Fibroblast of lung (primary cell): Measurements from ENCODE around the gene POLR1B.

Source experiments
- EZH2 ChIP-seq: IDR thresholded peaks from 2 replicates; pipeline ENCODE4 v1.5.1; 2012; ENCODE audit warnings: low read length, control low read depth, mild to moderate bottlenecking; ENCODE audit errors: missing control alignments
- TF ChIP-seq, protein P1 (sequence below), 2 donors: IDR thresholded peaks in 1 of 2; conservative IDR thresholded peaks in 1 of 2; 1 replicate in 1 of 2; 2 replicates in 1 of 2; pipeline ENCODE4 v1.5.1; 2011 to 2012; ENCODE audit warnings: low read length in 2 of 2, control low read depth in 1 of 2, inconsistent platforms in 1 of 2, low read depth in 1 of 2, mild to moderate bottlenecking in 1 of 2

DNA sequence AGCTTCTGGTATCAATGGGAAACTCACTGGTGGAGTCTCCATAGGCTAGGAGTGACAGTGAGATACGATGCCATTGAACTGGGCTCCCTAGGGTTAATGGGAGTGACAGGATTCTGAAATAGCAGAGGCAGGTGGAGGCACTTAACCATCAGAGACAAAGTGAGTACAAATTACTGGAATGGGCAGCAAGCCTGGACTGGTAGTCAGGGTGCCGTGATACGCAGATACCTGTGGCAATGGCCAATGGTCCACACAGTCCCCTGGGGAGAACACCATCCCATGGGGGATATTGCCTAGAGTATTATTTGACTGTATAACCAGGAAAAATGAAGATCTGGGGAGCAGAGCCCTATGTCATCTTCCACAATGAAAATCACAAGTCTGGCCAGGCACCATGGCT, 59.5 kb downstream of the POLR1B start:
- TF ChIP-seq, protein P1, sequence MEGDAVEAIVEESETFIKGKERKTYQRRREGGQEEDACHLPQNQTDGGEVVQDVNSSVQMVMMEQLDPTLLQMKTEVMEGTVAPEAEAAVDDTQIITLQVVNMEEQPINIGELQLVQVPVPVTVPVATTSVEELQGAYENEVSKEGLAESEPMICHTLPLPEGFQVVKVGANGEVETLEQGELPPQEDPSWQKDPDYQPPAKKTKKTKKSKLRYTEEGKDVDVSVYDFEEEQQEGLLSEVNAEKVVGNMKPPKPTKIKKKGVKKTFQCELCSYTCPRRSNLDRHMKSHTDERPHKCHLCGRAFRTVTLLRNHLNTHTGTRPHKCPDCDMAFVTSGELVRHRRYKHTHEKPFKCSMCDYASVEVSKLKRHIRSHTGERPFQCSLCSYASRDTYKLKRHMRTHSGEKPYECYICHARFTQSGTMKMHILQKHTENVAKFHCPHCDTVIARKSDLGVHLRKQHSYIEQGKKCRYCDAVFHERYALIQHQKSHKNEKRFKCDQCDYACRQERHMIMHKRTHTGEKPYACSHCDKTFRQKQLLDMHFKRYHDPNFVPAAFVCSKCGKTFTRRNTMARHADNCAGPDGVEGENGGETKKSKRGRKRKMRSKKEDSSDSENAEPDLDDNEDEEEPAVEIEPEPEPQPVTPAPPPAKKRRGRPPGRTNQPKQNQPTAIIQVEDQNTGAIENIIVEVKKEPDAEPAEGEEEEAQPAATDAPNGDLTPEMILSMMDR (conservative IDR thresholded peaks at IDR 0.05 in 1 of 2, IDR thresholded peaks at IDR 0.05 in 1 of 2; ENCODE audit: low read depth in 1 of 2, low read length in 2 of 2): no peak
- no peak for TF ChIP-seq EZH2
